ENCODE results near the gene CSRP3.
A peak's percentile ranks its signal among the peaks of the same experiment; 100 is the strongest.
"Not testable (repeated sequence)": the region's sequence is repeated elsewhere in the genome, so short reads cannot be mapped to it uniquely, and the experiment has no call there.

Gene CSRP3

DNA sequence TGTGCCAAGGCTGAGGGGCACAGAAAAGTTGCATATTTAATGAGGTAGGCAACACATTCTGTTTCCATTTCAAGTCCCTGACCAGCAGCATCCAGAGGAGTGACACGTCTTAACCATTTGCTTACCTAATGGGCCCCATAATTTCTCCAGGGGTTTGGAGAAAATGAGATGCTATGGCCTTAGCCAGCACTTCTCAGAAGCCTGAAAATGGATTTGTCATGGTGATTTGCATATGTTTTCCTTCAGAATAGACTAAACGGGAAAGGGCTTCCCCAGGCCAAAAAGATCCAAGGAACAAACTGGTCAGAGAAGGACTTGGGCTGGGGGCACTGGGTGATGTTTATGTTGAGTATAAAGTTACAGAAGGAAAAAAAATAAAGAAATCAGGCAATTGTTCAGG lies 16.7 kb downstream of the CSRP3 start:
- DNase-seq: no peak

DNA sequence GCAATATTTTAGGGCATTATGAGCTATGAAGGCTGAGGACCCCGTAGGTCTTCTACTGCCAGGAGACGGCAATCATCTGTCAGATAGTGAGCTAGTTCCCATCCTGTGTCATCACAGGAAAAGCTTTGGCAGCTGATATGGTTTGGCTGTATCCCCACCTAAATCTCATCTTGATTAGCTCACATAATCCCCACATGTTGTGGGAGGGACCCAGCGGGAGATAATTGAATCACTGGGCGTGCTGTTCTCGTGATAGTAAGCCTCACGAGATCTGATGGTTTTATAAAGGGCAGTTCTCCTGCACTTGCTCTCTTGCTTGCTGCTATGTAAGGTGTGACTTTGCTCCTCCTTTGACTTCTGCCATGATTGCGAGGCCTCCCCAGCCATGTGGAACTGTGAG lies 18.1 kb downstream of the CSRP3 start:
- no peak for DNase-seq

GRCh38 chr11:19181531-19182261 lies 20.1 kb downstream of the CSRP3 start:
- DNase-seq: peak; percentile 7

DNA sequence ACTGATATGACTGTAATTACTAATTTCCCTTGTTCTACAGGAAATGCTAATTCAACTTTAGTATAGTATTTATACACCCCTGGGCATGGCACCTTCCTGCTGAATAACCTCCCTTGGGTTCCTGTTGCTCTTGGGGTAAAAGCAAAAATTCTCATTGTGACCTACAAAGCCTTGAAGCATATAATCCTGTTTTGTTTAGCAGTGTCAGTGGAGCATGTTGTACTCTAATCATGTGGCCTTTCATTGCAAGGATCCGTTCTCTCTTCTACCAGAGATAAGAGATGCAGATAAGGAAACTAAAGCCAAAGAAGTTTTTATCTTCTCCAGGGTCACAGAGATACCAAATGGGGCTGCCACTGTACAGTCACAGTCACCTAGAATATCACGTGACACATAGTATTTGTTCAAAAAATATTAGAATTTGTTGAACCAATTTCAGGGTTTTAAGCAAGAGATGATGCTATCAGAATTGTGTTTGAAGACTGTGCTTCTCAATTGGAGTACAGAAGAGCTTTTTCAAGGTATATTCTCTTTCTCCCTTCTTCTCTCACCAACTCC lies 25.1 kb downstream of the CSRP3 start:
- no peak for DNase-seq

- no peak for DNase-seq
Measured at GRCh38 chr11:19173964-19174638, 27.7 kb downstream of the CSRP3 start.

DNA sequence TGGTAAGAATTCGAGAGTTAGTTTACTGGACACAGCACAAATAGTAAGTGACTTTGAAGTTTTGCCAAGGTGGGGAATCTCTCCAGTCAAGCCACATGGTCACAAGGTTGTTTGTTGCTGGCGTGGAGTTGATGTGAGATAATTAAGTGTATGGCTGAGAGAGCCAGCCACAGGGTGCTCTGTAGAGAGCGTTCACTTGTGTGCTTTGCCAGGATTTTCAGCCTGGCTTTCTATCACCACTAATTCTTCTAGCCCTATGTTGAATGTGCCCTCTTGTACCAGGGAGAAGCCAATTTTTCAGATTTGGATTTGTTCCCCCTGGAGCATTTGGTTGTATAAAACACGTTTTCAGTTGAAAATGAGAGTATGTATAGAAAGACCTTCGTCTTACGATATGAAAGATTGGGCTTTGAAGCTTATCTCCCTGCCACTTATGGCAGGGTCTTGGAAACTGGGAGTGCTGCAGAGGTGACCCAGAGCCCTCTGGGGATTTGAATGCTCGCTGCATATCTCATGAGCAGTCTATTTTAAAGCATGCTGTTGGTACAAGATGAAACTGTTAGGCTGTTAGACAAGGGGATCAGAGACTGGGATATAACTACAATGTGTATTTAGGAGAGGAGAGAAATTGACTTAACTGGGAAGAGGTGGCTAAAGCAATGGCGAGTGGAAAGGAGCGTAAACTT lies 28.6 kb downstream of the CSRP3 start:
- no peak for DNase-seq

GRCh38 chr11:19168090-19168489 lies 33.7 kb downstream of the CSRP3 start:
- no peak for DNase-seq

- DNase-seq: no peak
Measured at GRCh38 chr11:19164881-19165280, 36.9 kb downstream of the CSRP3 start.

DNA sequence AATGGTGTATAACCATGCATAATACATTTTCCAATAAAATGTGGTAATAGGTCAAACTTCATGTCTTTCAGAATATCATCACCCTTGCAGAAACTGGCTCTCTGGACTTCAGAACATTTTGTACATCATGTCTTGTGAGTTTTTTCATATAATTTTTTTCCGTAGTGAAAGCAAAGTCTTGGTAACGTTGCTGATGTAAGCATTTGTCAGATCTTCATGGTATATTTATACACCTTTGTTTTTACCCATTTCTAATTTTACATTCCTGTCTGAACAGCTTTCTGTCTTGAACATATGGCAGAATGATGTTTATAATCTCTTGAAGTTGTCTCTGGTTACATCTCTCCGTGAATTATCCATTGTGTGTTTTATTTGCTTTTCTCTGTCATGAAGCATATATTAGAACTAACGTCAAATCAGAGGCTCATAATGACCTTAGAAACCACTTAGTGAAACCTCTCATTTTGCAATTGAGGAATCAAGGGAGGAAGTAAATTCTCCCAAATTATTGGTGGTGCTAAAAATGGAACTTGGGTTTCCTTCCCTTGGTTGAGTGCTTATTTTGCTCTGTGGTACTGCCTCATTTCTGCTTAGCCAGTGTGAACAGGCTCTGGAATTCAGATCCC lies 37.4 kb downstream of the CSRP3 start:
- DNase-seq: no peak

DNA sequence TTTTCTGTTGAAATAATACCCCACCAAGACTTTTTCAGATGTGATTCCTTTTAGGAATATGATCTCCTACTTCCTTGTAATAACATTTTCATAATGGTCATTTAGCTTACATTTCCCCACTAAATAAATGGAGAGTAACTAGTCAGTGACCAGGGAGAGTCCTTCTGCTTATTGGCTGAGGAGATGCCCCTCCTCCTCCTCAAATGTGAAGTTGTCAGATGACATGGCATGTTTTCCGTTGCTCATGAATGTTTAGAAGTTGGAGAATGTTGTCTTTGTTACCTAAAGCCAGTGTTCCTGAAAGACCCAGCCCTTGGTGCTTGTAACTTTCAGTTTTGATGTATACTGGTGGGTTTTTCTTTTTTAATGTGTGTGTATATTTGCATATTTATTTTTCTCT lies 38.2 kb downstream of the CSRP3 start:
- no peak for DNase-seq

GRCh38 chr11:19162951-19163505 lies 38.8 kb downstream of the CSRP3 start:
- peak; percentile 63 for DNase-seq

DNA sequence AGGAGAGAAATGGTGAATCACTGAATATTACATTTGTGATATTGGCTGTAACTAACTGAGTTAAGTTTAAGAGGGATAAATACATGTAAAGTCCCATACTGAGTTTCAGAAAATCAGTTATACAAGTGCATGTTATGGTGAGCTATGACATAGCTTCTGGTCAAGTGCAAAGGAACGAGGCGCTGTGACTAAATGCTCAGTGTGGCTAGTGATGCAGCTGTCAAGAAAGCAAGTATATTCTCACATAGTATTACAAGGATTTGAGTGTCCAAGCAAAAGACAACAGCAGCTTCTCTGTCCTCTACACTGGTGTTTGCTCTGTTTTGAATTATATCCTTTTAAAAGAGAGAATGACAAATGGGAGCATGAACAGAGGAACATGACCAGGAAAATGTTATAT lies 40.1 kb downstream of the CSRP3 start:
- no peak for DNase-seq

DNA sequence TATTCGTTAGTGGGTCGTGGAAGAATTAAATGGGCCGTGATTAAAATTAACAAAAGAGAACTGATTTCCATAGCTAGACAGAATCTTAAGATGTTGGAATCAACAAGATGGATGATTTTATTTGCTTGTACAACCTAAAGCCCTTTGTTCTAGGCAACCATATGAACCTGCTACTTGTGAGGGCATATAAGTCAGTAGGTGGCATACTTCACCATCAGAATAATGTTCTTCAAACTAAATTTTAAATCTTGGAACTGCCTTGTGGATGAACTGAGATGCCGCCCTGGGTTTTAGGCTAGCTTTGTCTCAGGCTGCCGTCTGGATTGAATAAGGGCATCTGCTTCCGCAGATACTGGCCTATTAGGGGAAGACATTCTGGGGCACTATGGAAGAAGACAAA lies 40.9 kb downstream of the CSRP3 start:
- no peak for DNase-seq

GRCh38 chr11:19156892-19157291 lies 44.9 kb downstream of the CSRP3 start:
- no peak for DNase-seq

GRCh38 chr11:19145319-19145718 lies 56.5 kb downstream of the CSRP3 start:
- DNase-seq: no peak

- not testable (repeated sequence) for DNase-seq
Measured at GRCh38 chr11:19136884-19137283, 64.9 kb downstream of the CSRP3 start.

DNA sequence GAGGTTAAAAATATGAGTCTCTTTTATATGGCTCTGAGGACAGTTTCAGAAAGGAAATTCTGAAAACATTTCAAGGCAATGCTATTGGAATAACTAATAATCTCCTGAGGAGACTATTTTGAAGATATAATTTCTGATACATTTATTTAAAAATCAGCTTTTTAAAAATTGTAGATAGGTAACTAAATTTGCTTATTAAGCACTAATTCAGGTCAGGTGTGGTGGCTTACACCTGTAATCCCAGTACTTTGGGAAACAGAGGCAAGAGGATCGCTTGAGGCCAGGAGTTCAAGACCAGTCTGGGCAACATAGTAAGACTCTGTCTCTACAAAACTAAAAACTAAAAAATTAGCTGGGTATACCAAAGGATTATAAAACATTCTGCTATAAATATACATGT lies 67.8 kb downstream of the CSRP3 start:
- no peak for DNase-seq

All from inflammatory macrophage treated with lipopolysaccharide for 4 hours (primary cell).